Cerebellar nuclear complex (tissue), 1 donor: ENCODE measurements around the gene GTF2E1.
"Not testable (repeated sequence)": the region's sequence is repeated elsewhere in the genome, so short reads cannot be mapped to it uniquely, and the experiment has no call there.

Source experiments
- DNase-seq, 2 experiments: peaks; one replicate each; lab custom pipeline; 2025; lab: John Stamatoyannopoulos, UW

Gene GTF2E1

GRCh38 chr3:120742198-120742848 lies at the start of gene GTF2E1, which contains the start of gene RABL3:
Gene GTF2E1 (plus strand): TSS chr3:120742744. CDS start chr3:120750553, 7,809 bp downstream.
Gene RABL3 (minus strand): TSS chr3:120742516. CDS start chr3:120742507, 9 bp downstream.
- DNase-seq = peak; percentile 66 to 96

DNA sequence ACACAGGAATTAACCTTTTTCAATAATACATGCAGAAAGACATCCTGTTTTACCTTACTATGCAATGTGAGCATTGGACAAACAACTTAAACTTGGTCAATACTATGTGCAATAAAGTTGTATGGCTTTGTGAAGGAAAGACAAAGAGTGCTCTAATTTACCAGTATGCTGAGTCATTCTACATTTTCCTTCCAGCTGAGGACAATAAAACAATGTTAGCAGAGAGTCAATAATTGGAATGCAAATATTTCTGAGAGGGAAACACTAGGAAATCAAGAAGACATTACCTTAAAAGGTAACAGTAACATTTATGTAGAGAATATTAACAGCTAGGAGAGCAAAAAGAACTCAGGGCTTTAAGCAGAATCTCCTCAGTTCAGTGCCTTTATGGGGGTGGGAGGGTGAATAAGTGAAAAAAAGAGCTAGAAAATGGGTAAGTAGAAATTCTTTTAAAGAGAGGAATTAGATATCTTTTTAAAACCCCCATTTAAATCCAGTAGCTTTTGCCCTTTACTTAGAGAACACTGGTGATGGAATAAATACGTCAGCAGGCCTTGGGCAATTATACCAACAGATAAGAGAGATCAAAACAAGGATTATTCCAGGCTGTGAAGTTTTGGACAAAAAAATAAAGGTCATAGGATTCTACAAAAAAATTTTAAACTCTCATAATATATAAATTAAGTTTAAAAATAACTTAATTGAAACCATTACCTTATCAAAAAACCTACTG lies 48.9 kb upstream of the GTF2E1 start:
- no peak for DNase-seq

DNA sequence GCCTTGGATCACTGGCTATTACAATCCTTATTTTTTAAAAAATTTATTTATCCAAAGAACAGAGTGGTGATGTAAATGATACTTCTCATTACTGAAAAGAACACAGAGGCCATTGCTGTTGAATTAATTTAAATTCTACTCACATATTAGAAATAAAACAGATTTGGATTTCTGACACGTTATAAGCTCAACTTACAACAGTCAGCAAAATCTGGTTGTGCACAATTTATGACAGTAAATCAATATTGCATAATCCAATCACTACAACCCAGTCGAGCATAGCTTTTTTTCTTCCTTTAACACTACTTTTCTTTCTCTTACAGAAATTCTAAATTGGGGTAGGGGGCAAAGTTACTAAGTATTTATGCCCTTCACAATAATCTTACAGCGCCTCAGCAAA lies 43.2 kb upstream of the GTF2E1 start:
- no peak for DNase-seq

GRCh38 chr3:120705884-120706582 lies 36.5 kb upstream of the GTF2E1 start:
- no peak for DNase-seq

GRCh38 chr3:120706950-120707349 lies 35.6 kb upstream of the GTF2E1 start:
- DNase-seq = no peak

DNA sequence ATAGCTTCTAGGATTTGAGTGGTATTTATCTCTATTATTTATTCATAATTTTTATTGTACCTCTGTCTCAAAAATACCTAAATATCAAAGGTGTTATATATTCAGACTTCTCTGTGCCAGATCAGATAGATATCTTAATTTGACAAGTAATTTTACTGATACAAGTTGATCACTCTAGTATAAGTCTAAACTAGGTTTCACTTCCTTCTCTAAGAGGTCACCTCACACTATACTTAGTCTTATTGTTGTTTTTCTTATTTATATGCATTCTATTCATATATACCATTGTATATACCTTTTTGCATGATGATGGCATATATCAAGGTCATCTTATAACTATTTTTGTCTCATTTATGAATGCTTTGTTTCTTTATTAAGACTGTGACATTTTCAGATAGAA lies 34.1 kb upstream of the GTF2E1 start:
- DNase-seq = no peak

GRCh38 chr3:120710369-120710768 lies 32.2 kb upstream of the GTF2E1 start:
- no peak for DNase-seq

DNA sequence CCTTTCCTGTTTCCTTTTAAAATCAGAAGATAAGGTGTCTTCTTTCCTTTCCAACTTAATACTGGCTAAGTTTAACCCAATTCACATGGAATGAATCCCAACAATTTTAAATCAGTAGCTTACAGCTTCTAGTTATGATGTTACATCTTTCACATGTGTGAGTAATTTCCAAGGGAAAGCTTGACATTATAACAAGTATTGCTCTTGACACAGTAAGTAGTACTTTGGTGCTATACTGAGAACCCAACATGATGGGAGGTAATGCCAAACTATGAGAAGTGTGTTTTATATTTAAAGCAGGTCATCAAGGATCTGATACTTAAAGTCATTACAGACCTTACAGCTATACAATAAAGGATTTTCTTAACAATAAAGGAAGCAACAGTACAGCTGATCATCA lies 29.3 kb upstream of the GTF2E1 start:
- no peak for DNase-seq

DNA sequence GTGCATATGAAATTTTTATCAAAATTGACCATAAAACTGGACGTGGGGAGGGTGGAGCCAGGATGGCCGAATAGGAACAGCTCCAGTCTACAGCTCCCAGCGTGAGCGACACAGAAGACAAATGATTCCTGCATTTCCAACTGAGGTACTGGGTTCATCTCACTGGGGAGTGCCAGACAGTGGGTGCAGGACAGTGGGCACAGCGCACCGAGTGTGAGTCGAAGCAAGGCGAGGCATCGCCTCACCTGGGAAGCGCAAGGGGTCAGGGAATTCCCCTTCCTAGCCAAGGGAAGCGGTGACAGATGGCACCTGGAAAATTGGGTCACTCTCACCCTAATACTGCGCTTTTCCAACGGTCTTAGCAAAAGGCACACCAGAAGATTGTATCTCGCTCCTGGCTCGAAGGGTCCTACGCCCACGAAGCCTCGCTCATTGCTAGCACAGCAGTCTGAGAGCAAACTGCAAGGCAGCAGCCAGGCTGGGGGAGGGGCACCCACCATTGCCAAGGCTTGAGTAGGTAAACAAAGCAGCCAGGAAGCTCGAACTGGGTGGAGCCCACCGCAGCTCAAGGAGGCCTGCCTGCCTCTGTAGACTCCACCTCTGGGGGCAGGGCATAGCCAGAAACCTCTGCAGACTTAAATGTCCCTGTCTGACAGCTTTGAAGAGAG lies 23.2 kb upstream of the GTF2E1 start:
- not testable (repeated sequence) for DNase-seq

- no peak for DNase-seq
Measured at GRCh38 chr3:120726791-120727190, 15.8 kb upstream of the GTF2E1 start.

- DNase-seq = no peak
Measured at GRCh38 chr3:120730576-120731542, 11.7 kb upstream of the GTF2E1 start.

DNA sequence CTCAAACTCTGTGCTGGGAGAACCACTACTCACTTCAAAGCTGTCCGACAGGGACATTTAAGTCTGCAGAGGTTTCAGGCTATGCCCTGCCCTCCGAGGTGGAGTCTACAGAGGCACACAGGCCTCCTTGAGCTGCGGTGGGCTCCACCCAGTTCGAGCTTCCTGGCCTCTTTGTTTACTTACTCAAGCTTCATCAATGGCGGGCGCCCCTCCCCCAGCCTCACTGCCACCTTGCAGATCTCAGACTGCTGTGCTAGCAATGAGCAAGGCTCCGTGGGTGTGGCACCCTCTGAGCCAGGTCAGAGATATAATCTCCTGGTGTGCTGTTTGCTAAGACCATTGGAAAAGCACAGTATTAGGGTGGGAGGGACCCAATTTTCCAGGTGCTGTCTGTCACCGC lies 4.5 kb upstream of the GTF2E1 start:
- not testable (repeated sequence) for DNase-seq

DNA sequence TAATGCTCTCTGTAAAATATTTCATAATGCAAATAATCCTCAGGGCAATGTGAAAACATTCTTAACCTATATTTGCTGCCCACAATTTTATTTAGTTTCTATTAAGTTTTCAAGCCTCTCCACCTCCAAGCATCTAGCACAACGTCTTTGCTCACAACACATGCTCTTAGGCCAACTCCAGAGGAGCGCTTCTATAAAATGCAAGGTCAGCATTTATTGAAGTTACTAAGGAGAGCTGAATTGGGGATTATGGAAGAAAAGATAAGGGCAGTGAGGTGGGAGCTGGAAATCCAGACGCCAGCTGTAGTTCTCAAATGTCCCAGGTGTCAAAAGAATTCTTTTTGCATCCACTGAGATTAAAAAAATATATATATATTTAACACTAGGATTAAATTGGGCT lies 1.2 kb upstream of the GTF2E1 start:
- DNase-seq = no peak

GRCh38 chr3:120741837-120742197 lies 727 bp upstream of the GTF2E1 start:
- no peak for DNase-seq

DNA sequence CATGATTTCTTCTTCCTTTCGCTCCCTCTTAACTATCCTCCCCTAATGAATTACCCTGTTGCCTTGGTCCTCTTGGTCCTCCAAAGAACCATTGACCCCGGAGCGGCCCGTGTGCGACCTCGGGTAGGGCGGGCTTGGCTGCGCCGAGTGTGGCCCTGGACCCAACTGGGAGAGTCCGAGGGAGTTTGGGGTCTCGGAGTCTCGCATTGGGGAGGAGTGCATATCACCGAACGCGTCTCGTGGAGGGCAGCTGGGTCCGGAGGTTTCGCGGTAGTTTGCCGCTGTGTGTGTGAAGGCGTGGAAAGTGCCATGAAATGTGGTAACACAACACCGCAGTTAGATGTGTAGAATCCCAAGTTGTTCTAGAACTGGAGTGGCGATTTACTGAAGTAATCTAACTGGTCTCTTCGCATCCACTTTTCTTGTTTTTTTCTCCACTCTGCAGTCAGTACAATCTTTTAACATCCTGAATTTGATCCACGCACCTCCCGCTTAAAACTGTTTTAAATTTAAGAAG lies 363 bp downstream of the GTF2E1 start:
- no peak for DNase-seq

- no peak for DNase-seq
Measured at GRCh38 chr3:120743556-120744195, 1.1 kb downstream of the GTF2E1 start.

- no peak for DNase-seq
Measured at GRCh38 chr3:120745466-120745865, 2.9 kb downstream of the GTF2E1 start.

- DNase-seq = no peak
Measured at GRCh38 chr3:120749843-120750242, 7.3 kb downstream of the GTF2E1 start.

DNA sequence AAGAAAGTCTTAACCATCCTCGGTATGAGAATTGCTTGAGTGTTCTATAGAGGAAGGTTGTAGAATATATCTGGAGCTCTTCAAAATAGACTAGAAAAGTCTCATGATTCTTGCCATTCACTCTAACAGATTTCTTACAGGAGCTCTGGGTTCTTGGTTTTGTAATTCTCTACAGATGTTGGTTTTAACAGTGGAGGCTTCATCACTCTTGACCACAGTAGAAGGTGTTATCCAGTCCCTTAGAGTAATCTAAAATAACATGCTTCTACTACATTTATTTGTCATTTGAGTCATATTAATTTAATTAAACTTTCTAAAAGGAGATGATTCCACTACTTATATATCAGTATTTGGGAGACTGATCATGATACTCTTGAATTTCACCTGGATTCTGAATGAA lies 9.7 kb downstream of the GTF2E1 start:
- no peak for DNase-seq

DNA sequence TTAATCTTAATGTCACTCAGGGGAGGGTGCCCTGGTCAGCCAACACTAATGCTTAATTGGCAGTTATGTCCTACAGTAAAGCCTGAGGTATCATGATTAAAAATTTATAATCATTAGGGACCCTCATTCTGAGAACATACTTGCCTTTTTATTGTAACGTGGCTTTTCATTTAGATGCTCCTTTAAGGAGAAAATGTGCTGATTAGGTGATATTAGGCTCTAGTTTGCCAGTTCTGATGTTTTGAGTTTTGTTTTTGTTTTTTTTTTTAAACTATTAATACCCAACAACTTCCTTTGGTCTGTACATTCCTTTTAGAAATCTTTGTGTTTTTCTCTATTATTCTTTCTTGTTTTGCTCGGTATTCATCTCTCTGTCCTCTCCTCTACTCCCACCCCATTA lies 10.3 kb downstream of the GTF2E1 start:
- DNase-seq = no peak

DNA sequence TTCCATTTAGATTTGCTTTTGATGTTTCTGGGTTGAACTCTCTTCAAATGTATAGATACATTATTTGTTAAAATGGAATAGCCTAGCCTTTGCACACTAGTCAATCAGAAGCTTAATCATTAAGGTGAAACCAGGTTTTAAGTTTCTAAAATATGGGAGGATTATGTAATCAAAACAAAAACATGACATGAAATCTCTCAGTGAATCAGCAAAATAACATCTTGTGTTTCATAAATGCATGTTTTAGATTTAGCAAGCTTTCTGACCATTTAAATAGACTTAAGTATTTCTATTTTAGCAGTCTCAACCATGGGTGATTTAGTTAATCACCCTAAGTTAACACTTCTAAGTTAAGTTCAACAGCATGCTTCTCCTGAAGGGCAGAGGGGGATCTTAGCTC lies 11.3 kb downstream of the GTF2E1 start:
- DNase-seq = no peak
